Measurements from ENCODE around the gene TRPV4. TPM values are rescaled to one million over a fixed set of nuclear protein-coding genes. Genes with fewer than 3 reads are reported as not detected.

TRPV4 gene
- total and polyA plus RNA-seq, 2 experiments from 2014 or later, result 0.66 to 1.1 TPM

DNA sequence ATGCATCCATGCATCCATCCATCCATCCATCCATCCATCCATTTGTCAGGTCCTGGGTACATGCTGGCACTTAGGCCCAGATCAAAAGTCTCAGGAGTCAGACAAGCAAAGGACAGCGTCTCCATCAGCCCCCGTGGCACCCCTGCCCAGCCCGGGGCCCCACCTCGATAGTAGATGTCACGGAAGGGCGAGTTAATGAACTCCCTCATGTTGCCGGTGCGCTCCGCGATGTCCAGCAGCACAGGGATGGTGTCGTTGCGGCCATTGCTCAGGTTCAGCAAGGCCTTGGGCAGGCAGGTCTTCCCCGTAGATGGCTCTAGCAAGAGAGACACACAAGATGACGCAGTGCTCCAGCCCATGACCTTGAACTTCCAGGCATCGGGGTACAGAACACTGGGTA, 30.4 kb downstream of the TRPV4 start (continued):
- TF ChIP-seq, protein P1, sequence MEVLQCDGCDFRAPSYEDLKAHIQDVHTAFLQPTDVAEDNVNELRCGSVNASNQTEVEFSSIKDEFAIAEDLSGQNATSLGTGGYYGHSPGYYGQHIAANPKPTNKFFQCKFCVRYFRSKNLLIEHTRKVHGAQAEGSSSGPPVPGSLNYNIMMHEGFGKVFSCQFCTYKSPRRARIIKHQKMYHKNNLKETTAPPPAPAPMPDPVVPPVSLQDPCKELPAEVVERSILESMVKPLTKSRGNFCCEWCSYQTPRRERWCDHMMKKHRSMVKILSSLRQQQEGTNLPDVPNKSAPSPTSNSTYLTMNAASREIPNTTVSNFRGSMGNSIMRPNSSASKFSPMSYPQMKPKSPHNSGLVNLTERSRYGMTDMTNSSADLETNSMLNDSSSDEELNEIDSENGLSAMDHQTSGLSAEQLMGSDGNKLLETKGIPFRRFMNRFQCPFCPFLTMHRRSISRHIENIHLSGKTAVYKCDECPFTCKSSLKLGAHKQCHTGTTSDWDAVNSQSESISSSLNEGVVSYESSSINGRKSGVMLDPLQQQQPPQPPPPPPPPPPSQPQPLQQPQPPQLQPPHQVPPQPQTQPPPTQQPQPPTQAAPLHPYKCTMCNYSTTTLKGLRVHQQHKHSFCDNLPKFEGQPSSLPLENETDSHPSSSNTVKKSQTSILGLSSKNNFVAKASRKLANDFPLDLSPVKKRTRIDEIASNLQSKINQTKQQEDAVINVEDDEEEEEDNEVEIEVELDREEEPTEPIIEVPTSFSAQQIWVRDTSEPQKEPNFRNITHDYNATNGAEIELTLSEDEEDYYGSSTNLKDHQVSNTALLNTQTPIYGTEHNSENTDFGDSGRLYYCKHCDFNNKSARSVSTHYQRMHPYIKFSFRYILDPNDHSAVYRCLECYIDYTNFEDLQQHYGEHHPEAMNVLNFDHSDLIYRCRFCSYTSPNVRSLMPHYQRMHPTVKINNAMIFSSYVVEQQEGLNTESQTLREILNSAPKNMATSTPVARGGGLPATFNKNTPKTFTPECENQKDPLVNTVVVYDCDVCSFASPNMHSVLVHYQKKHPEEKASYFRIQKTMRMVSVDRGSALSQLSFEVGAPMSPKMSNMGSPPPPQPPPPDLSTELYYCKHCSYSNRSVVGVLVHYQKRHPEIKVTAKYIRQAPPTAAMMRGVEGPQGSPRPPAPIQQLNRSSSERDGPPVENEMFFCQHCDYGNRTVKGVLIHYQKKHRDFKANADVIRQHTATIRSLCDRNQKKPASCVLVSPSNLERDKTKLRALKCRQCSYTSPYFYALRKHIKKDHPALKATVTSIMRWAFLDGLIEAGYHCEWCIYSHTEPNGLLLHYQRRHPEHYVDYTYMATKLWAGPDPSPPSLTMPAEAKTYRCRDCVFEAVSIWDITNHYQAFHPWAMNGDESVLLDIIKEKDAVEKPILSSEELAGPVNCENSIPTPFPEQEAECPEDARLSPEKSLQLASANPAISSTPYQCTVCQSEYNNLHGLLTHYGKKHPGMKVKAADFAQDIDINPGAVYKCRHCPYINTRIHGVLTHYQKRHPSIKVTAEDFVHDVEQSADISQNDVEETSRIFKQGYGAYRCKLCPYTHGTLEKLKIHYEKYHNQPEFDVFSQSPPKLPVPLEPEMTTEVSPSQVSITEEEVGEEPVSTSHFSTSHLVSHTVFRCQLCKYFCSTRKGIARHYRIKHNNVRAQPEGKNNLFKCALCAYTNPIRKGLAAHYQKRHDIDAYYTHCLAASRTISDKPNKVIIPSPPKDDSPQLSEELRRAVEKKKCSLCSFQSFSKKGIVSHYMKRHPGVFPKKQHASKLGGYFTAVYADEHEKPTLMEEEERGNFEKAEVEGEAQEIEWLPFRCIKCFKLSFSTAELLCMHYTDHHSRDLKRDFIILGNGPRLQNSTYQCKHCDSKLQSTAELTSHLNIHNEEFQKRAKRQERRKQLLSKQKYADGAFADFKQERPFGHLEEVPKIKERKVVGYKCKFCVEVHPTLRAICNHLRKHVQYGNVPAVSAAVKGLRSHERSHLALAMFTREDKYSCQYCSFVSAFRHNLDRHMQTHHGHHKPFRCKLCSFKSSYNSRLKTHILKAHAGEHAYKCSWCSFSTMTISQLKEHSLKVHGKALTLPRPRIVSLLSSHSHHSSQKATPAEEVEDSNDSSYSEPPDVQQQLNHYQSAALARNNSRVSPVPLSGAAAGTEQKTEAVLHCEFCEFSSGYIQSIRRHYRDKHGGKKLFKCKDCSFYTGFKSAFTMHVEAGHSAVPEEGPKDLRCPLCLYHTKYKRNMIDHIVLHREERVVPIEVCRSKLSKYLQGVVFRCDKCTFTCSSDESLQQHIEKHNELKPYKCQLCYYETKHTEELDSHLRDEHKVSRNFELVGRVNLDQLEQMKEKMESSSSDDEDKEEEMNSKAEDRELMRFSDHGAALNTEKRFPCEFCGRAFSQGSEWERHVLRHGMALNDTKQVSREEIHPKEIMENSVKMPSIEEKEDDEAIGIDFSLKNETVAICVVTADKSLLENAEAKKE (CRISPR knock-in tag; IDR thresholded peaks at IDR 0.05), result no peak
- TF ChIP-seq, protein P2, sequence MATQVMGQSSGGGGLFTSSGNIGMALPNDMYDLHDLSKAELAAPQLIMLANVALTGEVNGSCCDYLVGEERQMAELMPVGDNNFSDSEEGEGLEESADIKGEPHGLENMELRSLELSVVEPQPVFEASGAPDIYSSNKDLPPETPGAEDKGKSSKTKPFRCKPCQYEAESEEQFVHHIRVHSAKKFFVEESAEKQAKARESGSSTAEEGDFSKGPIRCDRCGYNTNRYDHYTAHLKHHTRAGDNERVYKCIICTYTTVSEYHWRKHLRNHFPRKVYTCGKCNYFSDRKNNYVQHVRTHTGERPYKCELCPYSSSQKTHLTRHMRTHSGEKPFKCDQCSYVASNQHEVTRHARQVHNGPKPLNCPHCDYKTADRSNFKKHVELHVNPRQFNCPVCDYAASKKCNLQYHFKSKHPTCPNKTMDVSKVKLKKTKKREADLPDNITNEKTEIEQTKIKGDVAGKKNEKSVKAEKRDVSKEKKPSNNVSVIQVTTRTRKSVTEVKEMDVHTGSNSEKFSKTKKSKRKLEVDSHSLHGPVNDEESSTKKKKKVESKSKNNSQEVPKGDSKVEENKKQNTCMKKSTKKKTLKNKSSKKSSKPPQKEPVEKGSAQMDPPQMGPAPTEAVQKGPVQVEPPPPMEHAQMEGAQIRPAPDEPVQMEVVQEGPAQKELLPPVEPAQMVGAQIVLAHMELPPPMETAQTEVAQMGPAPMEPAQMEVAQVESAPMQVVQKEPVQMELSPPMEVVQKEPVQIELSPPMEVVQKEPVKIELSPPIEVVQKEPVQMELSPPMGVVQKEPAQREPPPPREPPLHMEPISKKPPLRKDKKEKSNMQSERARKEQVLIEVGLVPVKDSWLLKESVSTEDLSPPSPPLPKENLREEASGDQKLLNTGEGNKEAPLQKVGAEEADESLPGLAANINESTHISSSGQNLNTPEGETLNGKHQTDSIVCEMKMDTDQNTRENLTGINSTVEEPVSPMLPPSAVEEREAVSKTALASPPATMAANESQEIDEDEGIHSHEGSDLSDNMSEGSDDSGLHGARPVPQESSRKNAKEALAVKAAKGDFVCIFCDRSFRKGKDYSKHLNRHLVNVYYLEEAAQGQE (IDR thresholded peaks at IDR 0.05; ENCODE audit: unreplicated experiment), result no peak
- TF ChIP-seq EZH2 (IDR thresholded peaks at IDR 0.05; ENCODE audit: low read depth, unreplicated experiment) (no peak), ZNF331 (CRISPR knock-in tag; IDR thresholded peaks at IDR 0.05; ENCODE audit: low read depth) (no peak), STAT1 (IDR thresholded peaks at IDR 0.05; ENCODE audit: unreplicated experiment) (no peak), NANOG (IDR thresholded peaks at IDR 0.05; ENCODE audit: borderline replicate concordance) (no peak), CREB1 (CRISPR knock-in tag; IDR thresholded peaks at IDR 0.05; ENCODE audit: low read depth) (no peak)

All from GM23338 (cell line).